Measurements from ENCODE around the gene ZNF687. TPM values are rescaled to one million over a fixed set of nuclear protein-coding genes. Genes with fewer than 3 reads are reported as not detected.

Gene ZNF687
- total RNA-seq, 1 donor: 15.9 TPM

Small RNA genes within 50 kb of the gene (small RNA-seq; reads per million reads assigned to genes)
- not detected for gene RN7SL444P

Other genes with a start within 250 kb of the ZNF687 start
- gene BNIPL, start 245.7 kb upstream of the ZNF687 start, total RNA-seq: under 0.01 and 1.2 TPM in 2 replicates
- gene C1orf56, start 234.5 kb upstream of the ZNF687 start, total RNA-seq: 4.4 and 5.4 TPM in 2 replicates
- 44.8 and 49.6 TPM in 2 replicates for gene CDC42SE1, start 222.7 kb upstream of the ZNF687 start, total RNA-seq
- 1.4 and 1.8 TPM in 2 replicates for gene MLLT11, start 221.9 kb upstream of the ZNF687 start, total RNA-seq
- gene GABPB2, start 211.5 kb upstream of the ZNF687 start, total RNA-seq: 15.6 and 16.3 TPM in 2 replicates
- 1.5 and 2.2 TPM in 2 replicates for gene SEMA6C, start 135.7 kb upstream of the ZNF687 start, total RNA-seq
- gene TNFAIP8L2, start 125.7 kb upstream of the ZNF687 start, total RNA-seq: not detected in 2 replicates
- gene LYSMD1, start 116.4 kb upstream of the ZNF687 start, total RNA-seq: 10.6 and 12.7 TPM in 2 replicates
- 25.3 and 26.8 TPM in 2 replicates for gene SCNM1, start 116.2 kb upstream of the ZNF687 start, total RNA-seq
- 0.36 TPM in 1 of 2 replicates, not detected in the other for gene TMOD4, start 106.3 kb upstream of the ZNF687 start, total RNA-seq
- 34.7 and 35.1 TPM in 2 replicates for gene VPS72, start 92.1 kb upstream of the ZNF687 start, total RNA-seq
- 64.5 and 67.7 TPM in 2 replicates for gene PIP5K1A, start 83.7 kb upstream of the ZNF687 start, total RNA-seq
- gene PSMD4, start 27.6 kb upstream of the ZNF687 start, total RNA-seq: 140 and 150 TPM in 2 replicates
- gene PI4KB, start 45.1 kb downstream of the ZNF687 start, total RNA-seq: 43.3 and 43.8 TPM in 2 replicates
- gene RFX5, start 65.0 kb downstream of the ZNF687 start, total RNA-seq: 22.4 and 24.2 TPM in 2 replicates
- gene SELENBP1, start 90.4 kb downstream of the ZNF687 start, total RNA-seq: 28.3 and 42.0 TPM in 2 replicates
- gene PSMB4, start 117.3 kb downstream of the ZNF687 start, total RNA-seq: 362 and 375 TPM in 2 replicates
- gene POGZ, start 177.2 kb downstream of the ZNF687 start, total RNA-seq: 26.8 and 56.9 TPM in 2 replicates
- gene CGN, start 229.1 kb downstream of the ZNF687 start, total RNA-seq: not detected in 2 replicates

Measured in osteoblast (primary cell).